NAMALWA (cell line): ENCODE measurements around the gene WDFY3.
"Not testable (repeated sequence)": the region's sequence is repeated elsewhere in the genome, so short reads cannot be mapped to it uniquely, and the experiment has no call there.

Experiments used
- DNase-seq: peaks from one replicate; pipeline ENCODE4 v3.0.0-alpha.2; 2015; ENCODE audit warnings: low spot score

The WDFY3 gene

DNA sequence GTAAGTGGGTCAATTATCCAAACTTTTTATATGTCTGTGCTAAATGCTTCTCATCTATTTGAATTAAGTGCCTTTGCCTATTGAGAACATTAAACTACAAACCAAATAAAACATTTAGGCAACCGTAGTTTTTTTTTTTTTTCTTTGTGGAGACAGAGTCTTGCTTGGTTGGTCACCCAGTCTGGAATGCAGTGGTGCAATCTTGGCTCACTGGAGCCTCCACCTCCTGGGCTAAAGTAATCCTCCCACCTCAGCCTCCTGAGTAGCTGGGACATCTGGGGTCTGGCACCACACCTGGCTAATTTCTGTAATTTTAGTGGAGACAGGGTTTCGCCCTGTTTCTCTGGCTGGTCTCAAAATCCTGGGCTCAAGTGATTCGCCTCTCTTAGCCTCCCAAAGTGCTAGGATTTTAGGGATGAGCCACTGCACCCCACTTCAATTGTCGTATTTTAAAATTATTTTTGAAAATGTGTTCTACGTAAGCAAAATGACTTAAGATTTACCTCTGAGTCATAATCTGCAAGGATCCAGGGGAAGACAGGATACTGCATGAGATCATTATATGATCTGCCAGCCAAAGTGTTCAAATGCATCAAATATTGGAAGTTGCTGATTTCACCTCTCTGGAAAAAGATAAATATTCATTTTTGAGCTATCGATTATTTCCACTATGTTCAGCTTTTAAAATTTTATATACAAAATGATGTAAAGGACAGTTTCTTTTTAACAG is 257.9 kb downstream of the WDFY3 start:
- DNase-seq: no peak

DNA sequence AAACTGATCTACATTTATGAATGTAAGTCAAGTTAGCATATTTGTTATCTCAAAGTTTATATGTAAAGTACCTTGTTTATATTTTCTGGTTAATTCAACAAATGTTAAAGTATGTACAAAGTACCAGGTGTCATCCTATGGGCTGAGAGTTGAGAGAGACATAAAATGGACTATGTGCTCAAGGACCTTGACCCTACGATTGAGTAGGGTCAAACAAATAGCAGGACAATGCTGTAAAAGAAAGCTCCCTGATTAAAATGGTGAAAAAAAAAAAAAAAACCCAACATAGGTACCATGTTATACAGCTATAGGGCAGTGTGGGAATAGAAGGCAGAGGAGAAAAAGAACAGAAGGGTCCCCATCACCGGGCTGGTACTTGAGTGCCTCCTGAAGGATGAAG is 260.2 kb downstream of the WDFY3 start:
- no peak for DNase-seq

DNA sequence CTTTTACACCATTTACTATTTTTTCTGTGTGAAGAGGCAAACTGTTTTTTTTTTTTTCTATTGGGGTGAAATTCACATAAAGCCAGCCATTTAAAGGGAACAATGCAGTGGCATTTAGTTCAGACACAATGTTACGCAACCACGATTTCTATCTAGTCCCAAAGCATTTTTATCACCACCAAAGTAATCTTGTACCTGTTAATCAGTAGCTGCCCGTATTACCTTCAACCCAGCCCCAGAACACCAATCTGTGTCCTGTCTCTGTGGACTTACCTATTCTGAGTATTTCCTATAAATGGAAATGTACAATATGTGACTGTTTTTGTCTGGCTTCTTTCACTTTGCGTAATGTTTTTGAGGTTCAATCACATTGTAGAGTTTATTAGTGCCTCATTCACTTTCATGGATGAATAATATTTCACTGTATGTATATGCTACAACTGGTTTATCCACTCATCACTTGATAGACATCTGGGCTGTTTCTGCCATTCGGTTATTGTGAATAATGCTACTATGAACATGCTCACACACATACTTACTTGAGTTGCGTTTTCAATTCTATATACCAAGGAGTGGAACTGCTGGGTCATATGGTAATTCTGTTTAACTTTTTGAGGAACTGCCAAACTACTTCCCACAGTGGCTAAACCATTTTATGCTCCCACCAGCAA is 267.4 kb downstream of the WDFY3 start:
- no peak for DNase-seq

DNA sequence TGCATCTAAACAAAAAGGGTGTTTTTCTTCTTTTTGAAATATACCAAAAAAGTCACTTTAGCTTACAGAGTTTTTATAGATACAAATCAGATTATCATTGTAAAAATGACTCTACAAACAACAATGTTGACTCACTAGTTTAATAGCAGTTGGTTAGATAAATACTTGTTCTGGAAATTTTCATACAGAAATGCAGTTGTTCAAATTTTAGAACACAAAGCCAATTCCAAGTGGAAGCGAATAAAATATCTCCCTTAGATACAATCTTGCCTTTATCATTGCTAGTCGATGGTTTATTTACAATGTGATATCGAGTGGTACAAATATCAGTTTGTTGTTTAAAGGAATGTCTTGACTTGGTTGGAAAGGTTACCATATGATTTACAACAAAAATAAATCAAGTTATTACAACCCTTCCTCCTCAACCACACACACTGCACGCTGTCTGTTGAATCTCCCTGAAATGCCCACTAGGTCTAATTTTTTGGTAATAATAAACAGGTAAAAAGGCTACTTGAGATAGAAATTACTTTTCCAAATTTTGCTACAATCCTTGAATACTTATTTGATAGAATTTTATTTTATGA is 268.8 kb downstream of the WDFY3 start:
- DNase-seq: no peak

DNA sequence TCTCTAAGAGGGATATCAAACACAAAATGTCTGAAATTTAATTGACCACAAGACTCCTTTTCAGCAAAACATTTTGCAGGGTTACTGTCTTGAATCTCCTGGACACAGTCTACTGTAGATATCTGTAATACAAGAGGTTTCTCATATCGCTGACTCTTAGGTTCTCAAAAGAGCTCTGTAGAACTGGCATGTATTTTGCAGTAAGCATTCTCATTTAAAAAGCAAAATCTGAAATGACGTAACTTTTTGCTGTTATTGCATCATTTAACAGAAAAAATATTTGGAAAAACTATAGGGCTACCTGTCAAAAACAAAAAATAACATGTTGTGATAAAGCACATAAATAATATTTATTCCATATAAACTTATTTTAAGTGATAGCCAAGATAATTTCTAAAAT is 269.3 kb downstream of the WDFY3 start:
- no peak for DNase-seq

DNA sequence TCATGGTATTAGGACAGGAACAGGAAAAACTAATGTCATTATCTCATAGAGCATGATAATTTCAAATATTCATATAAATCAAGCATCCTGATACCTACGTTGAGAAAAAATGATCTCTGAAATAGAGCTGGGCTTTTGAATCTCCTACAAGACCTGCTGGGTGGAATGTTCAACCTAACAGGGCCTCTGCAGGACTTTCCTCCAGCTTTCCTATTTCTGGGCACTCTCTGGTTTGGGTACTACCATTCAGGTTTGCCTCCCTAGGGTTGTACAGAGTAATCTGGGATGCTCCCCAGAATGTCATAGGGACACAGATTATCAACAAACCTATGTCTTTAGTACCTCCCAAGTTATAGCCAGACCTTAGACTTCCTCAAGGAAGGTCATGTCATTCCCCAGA is 274.7 kb downstream of the WDFY3 start:
- DNase-seq: no peak

DNA sequence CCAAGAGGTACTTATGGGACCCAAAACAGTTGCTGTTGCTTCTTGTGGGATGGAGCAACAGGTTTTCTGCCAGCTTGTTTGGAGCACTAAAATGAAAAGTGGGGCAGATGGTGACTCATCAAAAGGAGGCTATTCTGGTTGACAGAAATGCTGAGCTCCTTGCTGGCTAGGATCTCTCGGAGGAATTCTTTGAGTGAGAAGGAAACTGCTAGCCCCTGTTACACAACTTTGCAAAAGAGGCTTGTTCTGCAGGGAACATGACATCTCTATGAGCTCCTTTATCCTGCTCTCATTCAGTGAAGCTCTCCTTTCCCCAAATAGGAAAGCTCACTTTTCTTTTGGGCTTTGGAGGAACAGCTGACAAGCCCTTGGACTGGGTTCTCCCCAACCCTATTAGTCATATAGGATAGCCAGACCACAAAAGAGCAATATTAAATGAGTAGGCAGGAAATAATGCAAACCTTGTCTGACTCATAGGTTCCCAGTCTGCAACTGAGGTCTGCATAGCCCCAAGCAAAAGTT is 275.3 kb downstream of the WDFY3 start:
- no peak for DNase-seq

DNA sequence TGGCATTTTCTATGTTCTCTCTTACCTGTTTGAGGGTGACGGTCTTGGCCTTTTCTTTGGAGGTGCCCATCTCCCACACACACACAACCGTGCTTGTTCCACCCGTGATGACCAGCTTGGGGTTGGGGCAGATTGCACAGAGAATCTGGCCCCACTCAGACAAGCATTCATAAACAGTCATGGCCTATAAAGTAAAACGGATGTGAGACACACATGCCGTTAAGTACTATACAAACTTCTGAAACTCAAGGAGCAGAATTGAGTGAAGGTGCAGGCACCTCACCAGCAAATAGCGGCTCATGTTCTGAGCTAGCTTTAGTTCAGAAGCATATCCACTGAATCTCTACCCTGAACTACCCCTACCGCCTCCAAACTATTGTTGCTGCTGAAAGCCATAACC is 276.0 kb downstream of the WDFY3 start:
- no peak for DNase-seq

DNA sequence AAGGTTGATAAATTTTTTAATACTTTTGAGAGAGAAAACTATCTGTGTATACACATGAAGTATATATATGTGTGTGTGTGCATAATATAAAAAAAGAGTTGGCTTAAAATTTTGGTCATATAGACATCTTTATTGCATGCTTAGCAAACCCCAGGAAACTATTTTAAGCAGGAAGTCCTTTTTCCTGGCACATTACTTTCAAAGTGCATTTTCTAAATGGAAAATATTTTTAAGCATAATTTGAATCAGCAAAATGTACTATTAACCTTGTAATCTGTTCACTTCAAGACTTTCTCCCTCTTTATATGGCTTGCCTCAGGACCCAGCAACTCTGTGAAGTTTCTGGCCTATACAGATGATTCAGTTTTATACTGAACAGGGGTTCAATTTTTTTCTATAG is 277.3 kb downstream of the WDFY3 start:
- DNase-seq: no peak

DNA sequence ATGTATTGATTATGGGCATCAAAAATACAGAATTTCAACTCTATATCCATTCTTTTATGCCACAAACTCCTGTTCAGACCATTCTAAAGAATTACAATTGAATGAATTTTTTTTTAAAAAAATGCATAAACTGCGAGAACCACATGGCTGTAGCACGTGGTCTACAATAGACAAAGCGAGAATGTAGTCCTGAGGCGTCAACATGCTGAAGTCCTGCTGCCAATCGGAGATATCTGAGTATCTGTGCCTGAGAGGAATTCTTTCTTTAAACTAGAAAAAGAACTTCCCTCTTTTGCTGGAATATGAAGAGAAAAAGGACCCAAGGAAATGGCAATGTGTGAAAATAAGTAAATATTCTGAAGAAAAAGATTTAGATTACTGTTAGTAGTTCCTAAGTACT is 277.9 kb downstream of the WDFY3 start:
- no peak for DNase-seq

DNA sequence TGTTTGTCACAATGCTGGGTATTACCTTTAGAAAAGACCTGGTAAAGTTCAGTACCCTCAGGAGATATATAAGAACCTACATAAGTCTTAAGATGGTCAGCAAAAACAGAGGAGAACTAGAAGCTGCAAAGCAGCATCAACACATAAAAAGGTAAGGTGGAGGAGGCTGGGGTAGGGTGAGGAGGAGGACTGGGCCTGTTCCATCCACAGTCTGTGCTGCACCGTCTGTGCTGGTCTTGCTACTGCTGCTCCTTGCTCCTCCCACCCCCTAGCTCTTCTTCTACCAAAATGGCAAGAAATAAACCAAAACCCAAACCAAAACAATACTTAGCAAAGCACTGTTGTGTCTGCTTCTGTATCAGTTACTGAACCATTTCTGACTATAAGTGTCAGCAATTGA is 281.4 kb downstream of the WDFY3 start:
- DNase-seq: no peak

DNA sequence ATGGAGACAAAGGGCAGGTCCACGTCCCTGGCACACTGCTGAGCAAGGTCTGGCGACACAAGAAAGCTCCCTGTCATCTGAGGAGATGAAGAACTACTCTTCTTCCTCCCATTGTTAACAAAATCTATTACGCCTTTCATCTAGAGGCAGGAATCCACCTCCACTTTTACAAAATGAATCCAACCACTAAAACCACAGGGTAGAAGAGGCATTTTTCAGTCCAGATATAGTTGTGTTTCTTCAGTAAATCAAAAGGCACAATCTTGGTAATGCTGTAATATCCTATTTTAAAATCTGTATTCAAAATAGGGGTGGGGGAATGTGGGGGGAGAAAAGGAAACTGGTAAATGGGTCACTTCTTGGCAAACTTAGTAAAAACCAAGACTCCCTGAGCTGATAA is 282.1 kb downstream of the WDFY3 start:
- DNase-seq: no peak

DNA sequence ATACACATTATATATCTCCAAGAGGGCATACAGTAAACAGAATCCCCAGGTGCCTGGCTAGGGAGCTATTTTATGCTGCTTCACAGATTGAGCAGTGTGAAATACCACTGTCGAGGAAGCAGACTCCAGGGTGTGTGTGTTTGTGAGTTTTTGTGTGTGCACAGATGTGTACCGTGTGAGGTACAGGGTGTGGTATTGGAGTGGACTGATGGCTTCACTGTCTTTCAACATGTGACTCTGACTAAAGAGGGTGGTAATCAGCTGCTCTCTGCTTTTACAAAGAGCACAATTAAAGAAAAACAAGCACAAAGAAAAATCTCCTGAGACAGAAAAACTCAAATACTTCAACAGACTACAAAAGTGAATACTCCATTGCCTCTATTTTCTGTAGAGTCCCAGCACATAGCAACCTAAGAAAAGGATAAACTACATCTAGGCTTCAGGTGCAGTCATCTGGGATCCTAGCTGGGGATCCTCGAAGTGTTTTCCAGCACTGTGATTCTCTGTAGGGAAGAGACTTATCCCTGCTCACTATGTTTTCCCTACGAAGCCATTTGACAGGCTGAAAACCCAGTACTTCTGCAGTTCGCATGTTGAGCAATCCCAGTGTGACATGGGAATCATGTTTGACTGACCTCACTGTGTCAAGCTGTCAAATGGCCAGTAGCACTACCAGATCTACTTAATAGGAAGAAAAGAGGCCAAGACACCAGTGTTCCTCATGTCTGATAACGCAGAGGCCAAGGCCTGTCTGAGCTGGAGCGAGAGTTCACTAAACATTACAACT is 283.2 kb downstream of the WDFY3 start:
- no peak for DNase-seq

DNA sequence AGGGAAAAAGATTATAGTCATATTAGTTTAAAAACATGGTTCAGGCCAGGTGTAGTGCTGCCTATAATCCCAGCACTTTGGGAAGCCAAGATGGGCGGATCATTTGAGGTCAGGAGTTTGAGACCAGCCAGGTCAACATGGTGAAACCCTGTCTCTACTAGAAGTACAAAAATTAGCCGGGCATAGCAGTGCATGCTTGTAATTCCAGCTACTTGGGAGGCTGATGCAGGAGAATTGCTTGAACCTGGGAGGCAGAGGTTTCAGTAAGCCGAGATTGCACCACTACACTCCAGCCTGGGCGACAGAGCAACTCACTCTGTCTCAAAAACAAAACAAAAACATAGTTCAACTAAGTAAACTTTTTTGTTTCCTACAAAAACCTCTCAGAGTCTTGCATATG is 283.8 kb downstream of the WDFY3 start:
- DNase-seq: not testable (repeated sequence)

DNA sequence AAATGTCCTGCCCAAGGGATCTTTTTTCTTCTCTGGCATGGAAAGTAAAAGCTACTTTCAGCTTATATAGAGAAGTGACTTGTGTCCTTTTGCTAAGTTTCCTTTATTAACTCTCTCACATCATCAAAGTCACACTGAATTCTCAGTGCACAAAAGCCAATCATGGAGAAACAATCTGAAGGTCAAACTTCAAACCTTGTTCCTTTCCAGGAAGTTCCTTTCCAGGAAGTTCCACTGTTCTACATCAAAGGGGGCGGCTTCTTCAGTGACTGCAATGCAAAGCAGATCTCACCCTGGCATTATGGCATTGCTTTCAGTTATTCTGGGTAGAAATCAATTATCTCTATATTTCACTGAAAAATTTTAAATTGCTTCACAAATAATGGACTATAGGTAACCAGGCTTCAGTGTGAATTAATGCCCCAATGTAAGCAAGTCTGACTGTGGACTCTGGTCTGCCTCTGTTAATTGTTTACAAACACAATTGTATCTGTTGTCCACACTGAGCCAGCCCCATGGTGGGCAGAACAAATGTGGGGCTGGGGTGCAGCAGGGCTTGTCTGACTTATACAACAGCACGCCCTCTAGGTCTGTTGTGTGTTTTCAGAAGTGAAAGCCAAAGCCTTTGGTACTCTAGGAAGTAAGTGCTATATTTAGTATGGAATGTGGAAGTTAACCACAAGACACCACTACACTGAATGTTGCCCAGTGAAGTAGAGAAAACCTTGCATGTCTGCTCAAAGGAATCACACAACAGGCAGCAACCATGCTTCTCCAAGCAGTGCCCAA is 284.8 kb downstream of the WDFY3 start:
- no peak for DNase-seq

DNA sequence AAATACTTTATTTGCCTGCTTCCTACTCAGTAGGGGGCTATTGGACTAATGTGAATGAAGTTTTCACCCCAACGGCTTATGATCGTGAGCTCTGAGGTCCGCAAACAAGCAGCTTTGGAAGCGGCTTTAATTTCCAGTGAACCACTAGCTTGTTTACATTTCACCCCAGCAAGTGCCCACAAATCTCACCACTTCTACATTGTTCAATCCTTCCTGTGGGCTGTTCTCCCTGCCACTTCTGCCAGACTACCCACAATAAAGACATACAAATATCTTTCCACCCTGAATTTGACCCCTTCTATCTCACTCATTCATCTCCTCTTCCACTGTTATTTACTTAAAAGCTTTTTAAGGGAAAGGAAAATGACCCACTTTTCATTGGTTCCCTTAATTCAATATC is 285.5 kb downstream of the WDFY3 start:
- DNase-seq: no peak

DNA sequence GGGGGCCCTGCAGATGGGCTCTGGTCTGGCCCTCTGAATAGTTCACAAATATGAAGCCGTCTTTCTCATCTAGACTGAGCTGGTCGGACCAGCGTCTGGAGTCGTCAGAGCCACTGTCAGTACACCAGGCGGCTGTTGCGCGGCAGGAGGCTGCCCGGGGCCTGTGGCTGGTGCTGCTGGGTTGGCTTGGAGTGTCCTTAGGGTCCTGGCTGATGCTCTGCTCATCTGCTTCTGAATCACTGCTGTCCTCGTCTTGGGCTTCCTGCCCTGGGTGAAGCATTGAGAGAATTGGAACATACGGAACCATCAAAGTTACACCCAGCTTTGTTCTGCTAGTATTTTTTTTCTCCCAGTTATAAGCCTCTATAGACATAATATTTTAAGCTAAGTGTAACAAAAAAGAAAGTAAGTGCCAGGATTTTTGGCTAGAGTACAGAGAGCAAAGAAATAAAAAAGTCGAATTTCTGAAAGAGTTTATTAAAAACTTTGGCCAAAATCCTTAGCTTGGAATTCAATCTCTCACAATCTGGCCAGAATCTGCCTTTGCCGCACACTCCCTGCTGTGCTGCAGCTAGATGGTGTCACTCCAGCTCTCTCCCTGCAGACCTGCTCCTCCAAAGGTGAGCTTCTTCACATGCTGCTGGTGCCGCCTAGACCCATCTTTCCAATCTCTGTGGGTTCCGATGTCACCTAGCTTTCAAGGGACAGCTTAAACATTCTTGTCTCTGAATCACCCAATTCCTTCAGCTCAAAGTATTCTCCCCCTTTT is 287.3 kb downstream of the WDFY3 start:
- no peak for DNase-seq

DNA sequence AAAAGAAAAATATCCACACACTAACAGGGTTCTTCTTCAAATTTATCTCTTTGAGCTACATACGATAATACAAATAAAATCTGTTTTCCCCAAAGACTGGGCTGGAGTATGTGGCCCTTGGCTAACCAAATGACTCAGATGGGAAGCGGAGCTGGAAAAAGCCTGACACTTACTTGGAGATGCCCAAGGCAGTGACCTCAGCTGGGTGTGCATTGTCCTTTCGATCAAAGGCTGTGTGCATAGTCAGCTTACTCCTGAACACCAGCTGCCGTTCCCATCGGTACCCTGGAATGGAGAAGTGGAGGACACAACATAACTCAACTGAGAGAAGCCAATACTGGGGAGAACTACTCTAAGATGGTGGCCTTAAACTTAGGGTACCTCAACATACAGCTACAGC is 288.5 kb downstream of the WDFY3 start:
- DNase-seq: no peak

DNA sequence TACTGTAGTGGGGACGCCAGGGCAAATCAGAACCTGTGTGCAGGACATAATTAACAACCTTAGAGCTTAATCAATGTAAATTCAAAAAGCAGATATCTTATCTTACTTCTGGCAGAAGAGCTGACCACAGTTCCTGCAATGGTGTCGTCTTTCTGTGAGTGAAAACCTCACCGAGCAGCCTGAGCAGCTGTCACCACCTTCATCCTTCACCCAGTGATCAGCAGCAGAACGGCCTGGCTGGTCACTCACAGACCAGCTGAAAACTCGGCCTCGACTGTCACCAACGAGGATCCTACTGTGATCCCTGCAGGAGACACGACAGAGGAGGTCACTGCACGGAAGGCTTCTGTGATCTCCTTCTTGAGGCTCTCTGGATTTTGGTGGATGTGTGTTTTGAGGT is 289.4 kb downstream of the WDFY3 start:
- DNase-seq: no peak

DNA sequence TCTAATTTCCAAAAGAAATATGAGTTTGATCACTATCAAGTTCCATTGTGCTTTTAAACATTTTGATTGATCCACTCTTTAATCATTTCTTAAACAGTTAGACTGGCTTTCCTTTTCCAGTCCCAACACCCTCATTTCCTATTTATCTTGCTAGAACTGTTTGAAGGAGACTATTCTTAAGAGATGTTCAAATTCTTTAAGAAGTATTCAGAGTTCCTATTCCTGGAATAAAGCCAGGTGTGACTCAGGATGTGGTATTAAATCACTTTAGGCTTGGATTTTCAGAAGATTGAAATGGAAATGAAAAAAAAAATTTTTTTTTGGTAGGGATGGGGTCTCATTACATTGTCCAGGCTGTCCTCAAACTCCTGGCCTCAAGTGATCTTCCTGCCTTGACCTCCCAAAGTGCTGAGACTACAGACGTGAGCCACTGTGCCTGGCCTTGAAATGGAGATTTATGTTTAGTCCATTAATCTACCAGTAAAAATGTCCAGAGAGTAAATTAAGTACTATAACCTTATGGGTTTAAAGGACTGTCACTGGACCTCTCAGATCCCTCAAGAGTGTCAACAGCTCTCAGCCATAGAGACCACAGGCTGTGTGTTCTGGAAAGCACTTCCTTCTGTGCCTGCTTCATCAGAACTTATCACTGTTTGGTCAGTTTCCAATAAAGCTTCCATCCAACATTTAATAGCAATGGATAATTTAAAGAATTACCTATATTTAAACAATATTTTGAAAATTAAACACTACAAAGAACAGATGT is 292.8 kb downstream of the WDFY3 start:
- DNase-seq: no peak
